ENCODE measurements around the gene PABPN1L.

Gene PABPN1L

DNA sequence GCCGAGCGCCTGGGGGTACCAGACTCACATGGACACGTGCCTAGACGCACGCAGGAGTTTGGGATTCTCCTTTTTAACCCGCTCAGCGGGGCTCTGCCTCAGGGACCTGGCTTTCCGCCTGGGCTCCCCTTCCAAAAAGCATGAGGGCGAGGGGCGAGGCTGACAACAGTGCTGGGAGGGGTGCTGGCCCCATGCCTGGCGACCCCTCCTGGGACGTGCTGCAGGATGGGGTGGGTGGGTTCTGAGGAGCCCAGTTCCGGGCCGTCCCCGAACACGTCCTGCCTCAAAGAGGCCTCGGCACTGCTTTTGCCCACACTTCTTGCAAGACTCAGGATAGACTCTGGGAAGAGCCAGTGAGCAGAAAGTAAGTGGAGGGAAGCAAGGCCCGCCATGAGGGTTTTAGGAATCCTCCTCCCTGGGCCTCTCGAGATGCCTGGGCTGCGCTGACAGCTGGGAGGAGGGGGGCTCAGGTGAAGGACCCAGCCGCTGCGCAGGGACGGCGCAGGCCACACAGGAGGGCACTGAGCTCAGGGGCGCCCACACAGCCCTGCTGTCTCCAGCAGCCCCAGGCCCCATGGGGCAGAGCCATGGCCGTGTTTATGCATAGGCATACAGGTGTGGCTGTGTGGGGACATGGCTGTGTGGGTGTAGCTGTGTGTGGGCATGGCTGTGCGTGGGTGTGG lies 15.4 kb upstream of the PABPN1L start:
- H3K4me3 ChIP-seq (ENCODE audit: low read length): no peak overlapping the region
- H3K9me3 ChIP-seq (replicated peaks; ENCODE audit: insufficient read depth, low read length): no peaks in the 10 kb centered on the region
- H4K20me1 ChIP-seq (ENCODE audit: insufficient read depth, low read length): no peaks in the 10 kb centered on the region
- H3K4me1 ChIP-seq (ENCODE audit: low read length): no peaks in the 10 kb centered on the region
- H3K4me2 ChIP-seq (ENCODE audit: low read depth, low read length): no peak overlapping the region
- H3K27ac ChIP-seq (ENCODE audit: low read length): no peak overlapping the region
- H2AFZ ChIP-seq (ENCODE audit: low read length): no peak overlapping the region
- no peak for DNase-seq
- TF ChIP-seq EZH2 (optimal IDR thresholded peaks at IDR 0.05; ENCODE audit: low read depth, low read length) (no peak), EZH2phosphoT487 (IDR thresholded peaks at IDR 0.05; ENCODE audit: low read length) (no peak)
- TF ChIP-seq, protein P1, sequence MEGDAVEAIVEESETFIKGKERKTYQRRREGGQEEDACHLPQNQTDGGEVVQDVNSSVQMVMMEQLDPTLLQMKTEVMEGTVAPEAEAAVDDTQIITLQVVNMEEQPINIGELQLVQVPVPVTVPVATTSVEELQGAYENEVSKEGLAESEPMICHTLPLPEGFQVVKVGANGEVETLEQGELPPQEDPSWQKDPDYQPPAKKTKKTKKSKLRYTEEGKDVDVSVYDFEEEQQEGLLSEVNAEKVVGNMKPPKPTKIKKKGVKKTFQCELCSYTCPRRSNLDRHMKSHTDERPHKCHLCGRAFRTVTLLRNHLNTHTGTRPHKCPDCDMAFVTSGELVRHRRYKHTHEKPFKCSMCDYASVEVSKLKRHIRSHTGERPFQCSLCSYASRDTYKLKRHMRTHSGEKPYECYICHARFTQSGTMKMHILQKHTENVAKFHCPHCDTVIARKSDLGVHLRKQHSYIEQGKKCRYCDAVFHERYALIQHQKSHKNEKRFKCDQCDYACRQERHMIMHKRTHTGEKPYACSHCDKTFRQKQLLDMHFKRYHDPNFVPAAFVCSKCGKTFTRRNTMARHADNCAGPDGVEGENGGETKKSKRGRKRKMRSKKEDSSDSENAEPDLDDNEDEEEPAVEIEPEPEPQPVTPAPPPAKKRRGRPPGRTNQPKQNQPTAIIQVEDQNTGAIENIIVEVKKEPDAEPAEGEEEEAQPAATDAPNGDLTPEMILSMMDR (IDR thresholded peaks at IDR 0.05; ENCODE audit: low read length): no peak
- H3K9me2 ChIP-seq (replicated peaks; ENCODE audit: insufficient read depth, low read length): no peaks in the 10 kb centered on the region
- no peaks in the 10 kb centered on the region for H3K27me3 ChIP-seq (replicated peaks; ENCODE audit: insufficient read depth, low read length)
- no peaks in the 10 kb centered on the region for H3K79me2 ChIP-seq (ENCODE audit: low read length)
- no peak overlapping the region for H3K9ac ChIP-seq (ENCODE audit: low read length)
- no peaks in the 10 kb centered on the region for H3K36me3 ChIP-seq (replicated peaks; ENCODE audit: insufficient read depth, low read length)
- no peaks in the 10 kb centered on the region for H3F3A ChIP-seq (ENCODE audit: insufficient read depth, low read length)

DNA sequence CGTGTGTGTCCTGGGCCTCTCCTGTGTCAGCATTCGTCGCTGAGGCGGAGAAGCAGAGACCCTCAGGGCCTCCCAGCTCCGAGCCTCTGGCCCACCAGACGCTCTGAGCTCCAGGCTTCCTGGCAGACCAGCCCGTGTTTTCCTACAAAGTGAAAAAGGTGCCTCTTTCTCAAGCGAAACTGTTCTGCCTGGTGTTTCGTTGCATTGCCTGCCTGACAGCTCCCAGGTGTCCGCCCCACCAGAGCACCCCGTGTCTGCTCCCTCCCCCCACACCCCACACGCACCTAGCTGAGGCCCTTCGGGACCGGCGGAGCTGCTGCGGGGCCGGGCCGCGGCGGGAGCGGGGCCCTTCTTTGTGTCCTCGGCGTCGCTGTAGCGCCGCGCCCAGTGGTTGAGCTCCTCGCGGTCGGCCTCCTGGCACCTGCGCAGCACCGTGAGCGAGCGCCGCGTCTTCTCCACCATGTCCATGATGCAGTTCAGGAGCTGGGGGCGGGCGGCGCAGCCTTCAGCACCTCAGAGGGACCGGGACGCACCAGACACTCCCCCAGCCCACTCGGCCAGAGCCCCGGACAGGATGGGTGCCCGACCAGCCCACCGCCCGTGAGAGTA lies 14.7 kb upstream of the PABPN1L start:
- Histone ChIP-seq H4K20me1 (ENCODE audit: insufficient read depth, low read length) (no peaks in the 10 kb centered on the region), H3F3A (ENCODE audit: insufficient read depth, low read length) (no peaks in the 10 kb centered on the region), H3K79me2 (ENCODE audit: low read length) (no peaks in the 10 kb centered on the region), H3K27ac (ENCODE audit: low read length) (no peak overlapping the region), H3K9me2 (replicated peaks; ENCODE audit: insufficient read depth, low read length) (no peaks in the 10 kb centered on the region), H3K9ac (ENCODE audit: low read length) (no peak overlapping the region), H3K36me3 (replicated peaks; ENCODE audit: insufficient read depth, low read length) (no peaks in the 10 kb centered on the region), H3K9me3 (replicated peaks; ENCODE audit: insufficient read depth, low read length) (no peaks in the 10 kb centered on the region), H3K4me3 (ENCODE audit: low read length) (no peak overlapping the region), H2AFZ (ENCODE audit: low read length) (no peak overlapping the region), H3K4me1 (ENCODE audit: low read length) (no peaks in the 10 kb centered on the region), H3K27me3 (replicated peaks; ENCODE audit: insufficient read depth, low read length) (no peaks in the 10 kb centered on the region), H3K4me2 (ENCODE audit: low read depth, low read length) (no peak overlapping the region)
- DNase-seq: no peak
- no peak for TF ChIP-seq EZH2phosphoT487 (IDR thresholded peaks at IDR 0.05; ENCODE audit: low read length)
- TF ChIP-seq, protein P1 (IDR thresholded peaks at IDR 0.05; ENCODE audit: low read length): no peak
- TF ChIP-seq EZH2 (optimal IDR thresholded peaks at IDR 0.05; ENCODE audit: low read depth, low read length): no peak

DNA sequence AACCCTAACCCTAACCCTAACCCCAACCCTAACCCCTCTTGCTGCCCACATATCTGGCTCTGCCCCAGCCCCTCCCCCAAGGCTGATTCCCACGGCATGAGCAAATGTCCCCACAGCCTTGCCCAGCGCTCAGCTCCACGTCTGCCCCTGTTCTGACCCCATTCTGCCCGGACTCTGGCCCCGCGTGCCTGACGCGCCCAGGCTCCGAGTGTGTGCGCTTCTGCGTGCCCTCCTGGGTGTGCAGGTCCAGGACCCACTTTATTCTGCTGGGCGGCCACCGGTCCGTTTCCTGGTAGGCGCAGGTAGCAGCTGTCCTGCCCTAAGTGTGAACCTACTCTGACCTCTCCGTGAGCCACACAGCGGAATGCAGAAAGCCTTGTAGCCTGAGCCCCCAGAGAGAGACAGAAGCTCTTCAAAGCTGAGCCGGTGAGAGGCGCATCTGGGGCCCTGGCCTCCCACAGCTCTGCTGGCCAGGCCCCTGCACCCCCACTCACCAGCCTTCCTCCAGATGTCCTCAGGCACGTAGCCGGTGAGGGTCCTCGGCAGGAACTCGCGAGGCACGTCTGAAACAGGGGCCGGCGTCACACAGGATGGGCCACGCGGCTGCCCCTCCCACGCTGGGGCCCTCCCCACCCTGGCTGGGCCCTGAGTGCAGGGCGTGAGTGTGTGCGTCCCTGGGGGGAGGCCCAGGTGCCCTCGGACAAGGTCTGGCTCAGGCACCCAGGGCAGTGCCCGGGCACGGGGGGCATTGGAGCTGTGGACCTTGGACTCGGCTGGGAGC lies 14.0 kb upstream of the PABPN1L start:
- no peak overlapping the region for H3K27ac ChIP-seq (ENCODE audit: low read length)
- H3K9ac ChIP-seq (ENCODE audit: low read length): no peak overlapping the region
- H3K36me3 ChIP-seq (replicated peaks; ENCODE audit: insufficient read depth, low read length): no peaks in the 10 kb centered on the region
- no peak overlapping the region for H3K4me3 ChIP-seq (ENCODE audit: low read length)
- no peaks in the 10 kb centered on the region for H3K4me1 ChIP-seq (ENCODE audit: low read length)
- H3K79me2 ChIP-seq (ENCODE audit: low read length): no peaks in the 10 kb centered on the region
- H3K27me3 ChIP-seq (replicated peaks; ENCODE audit: insufficient read depth, low read length): no peaks in the 10 kb centered on the region
- no peaks in the 10 kb centered on the region for H3K9me3 ChIP-seq (replicated peaks; ENCODE audit: insufficient read depth, low read length)
- no peaks in the 10 kb centered on the region for H4K20me1 ChIP-seq (ENCODE audit: insufficient read depth, low read length)
- no peak for DNase-seq
- no peak overlapping the region for H2AFZ ChIP-seq (ENCODE audit: low read length)
- H3K4me2 ChIP-seq (ENCODE audit: low read depth, low read length): no peak overlapping the region
- TF ChIP-seq, protein P1 (IDR thresholded peaks at IDR 0.05; ENCODE audit: low read length): no peak
- no peak for TF ChIP-seq EZH2phosphoT487 (IDR thresholded peaks at IDR 0.05; ENCODE audit: low read length)
- TF ChIP-seq EZH2 (optimal IDR thresholded peaks at IDR 0.05; ENCODE audit: low read depth, low read length): no peak
- no peaks in the 10 kb centered on the region for H3F3A ChIP-seq (ENCODE audit: insufficient read depth, low read length)
- no peaks in the 10 kb centered on the region for H3K9me2 ChIP-seq (replicated peaks; ENCODE audit: insufficient read depth, low read length)

Measured in MM.1S (cell line).